Nephron progenitor cell (in vitro differentiated cells): ENCODE data around the gene CD79A.

ENCODE experiments used
- DNase-seq: peaks from one replicate; pipeline ENCODE4 v3.0.0; 2021
- H3K27ac Mint-ChIP-seq: 2 replicates; pipeline ENCODE4 v1.8.0; 2021; ENCODE audit warnings: mild to moderate bottlenecking, moderate library complexity, mixed read lengths
- H3K27me3 Mint-ChIP-seq: 2 replicates; pipeline ENCODE4 v1.8.0; 2021; ENCODE audit warnings: mild to moderate bottlenecking, low read depth, mixed read lengths; ENCODE audit not compliant: poor library complexity
- H3K36me3 Mint-ChIP-seq: 2 replicates; pipeline ENCODE4 v1.8.0; 2021; ENCODE audit warnings: low read depth, mixed read lengths
- H3K4me1 Mint-ChIP-seq: 2 replicates; pipeline ENCODE4 v1.8.0; 2021; ENCODE audit warnings: mixed read lengths
- H3K4me3 Mint-ChIP-seq: 2 replicates; pipeline ENCODE4 v1.8.0; 2021; ENCODE audit warnings: mild to moderate bottlenecking, moderate library complexity, mixed read lengths
- H3K9me3 Mint-ChIP-seq: 2 replicates; pipeline ENCODE4 v1.8.0; 2021; ENCODE audit warnings: mild to moderate bottlenecking, moderate library complexity, mixed read lengths
- TF ChIP-seq, protein P1 (sequence below): fragments of 200-600 bp; sonication (generic); IDR thresholded peaks from 2 replicates; pipeline ENCODE4 v1.5.0; 2021; ENCODE audit warnings: antibody characterized with exemption

The CD79A gene

DNA sequence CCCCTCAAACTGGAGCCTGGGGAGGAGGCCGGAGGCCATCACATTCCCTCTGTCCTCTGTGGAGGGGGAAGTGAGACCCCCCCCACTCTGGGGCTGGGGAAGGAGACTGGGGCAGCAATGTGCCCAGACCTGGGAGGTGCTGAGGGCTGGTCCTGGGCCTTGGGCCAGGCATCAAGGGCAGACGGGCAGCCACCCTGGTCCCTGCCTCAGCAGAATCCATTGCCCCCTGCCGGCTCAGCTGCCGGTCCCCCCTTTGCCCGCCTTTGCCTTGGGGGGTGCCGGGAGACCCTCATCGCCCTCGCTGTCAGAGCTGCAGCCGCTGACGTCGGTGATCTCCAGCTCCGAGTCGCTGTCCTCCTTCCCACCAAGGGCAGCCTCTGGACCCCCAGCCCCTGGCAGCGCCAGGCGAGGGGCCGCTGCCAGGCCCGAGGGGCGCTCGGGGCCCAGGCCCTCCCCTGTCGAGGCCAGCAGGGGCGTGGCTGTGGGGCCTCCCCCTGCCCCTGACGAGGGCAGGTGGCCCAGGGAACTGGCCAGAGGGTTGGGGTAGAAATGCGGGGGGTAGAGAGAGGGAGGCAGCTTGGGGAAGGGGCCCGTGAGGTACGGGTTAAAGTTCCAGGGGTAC, 31.0 kb downstream of the CD79A start:
- no peak for DNase-seq
- Mint-ChIP-seq H3K27ac (no peak overlapping the region), H3K4me1 (peaks cover 39% of the 10 kb centered on the region), H3K36me3 (peaks cover 19% of the 10 kb centered on the region), H3K9me3 (no peaks in the 10 kb centered on the region), H3K27me3 (no peaks in the 10 kb centered on the region), H3K4me3 (no peak overlapping the region)
- TF ChIP-seq, protein P1, sequence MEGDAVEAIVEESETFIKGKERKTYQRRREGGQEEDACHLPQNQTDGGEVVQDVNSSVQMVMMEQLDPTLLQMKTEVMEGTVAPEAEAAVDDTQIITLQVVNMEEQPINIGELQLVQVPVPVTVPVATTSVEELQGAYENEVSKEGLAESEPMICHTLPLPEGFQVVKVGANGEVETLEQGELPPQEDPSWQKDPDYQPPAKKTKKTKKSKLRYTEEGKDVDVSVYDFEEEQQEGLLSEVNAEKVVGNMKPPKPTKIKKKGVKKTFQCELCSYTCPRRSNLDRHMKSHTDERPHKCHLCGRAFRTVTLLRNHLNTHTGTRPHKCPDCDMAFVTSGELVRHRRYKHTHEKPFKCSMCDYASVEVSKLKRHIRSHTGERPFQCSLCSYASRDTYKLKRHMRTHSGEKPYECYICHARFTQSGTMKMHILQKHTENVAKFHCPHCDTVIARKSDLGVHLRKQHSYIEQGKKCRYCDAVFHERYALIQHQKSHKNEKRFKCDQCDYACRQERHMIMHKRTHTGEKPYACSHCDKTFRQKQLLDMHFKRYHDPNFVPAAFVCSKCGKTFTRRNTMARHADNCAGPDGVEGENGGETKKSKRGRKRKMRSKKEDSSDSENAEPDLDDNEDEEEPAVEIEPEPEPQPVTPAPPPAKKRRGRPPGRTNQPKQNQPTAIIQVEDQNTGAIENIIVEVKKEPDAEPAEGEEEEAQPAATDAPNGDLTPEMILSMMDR: no peak

DNA sequence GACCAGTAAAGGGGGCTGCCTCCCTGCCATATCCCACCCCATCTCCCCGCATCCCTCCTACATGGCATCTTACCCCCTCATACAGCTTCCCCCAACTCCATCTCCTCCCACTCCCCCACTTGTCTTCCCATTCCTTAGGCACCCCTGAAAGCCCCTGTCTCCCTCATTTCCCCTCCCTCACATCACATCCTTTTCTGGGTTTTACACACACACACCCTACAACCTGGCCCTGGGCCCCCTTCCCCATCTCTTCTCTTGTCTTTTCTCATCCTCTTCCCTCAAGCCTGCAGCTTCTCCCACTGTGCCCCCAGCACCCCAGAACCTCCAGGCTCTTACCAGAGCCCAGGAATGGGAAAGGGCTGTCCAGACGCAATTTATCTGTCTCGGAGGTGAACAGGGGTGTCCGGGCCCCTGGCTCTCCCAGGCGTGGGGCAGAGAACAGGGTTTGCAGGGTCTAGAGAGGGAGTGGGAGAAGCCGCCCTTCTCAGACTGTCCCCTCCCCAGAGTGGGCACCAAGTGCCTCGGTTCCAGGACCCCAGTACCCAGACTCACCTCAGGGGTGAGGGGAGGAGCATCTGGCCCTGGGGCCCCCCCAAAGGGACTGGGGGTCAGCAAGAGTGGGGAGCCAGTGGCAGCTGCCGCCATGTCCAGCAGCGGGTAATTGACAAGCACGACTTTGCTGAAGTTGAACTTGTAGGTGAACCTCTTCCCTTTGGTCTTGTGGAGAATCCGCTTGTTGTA, 31.8 kb downstream of the CD79A start:
- Mint-ChIP-seq H3K27me3 (no peaks in the 10 kb centered on the region), H3K27ac (no peak overlapping the region), H3K4me1 (peaks cover 32% of the 10 kb centered on the region), H3K9me3 (no peaks in the 10 kb centered on the region), H3K36me3 (peaks cover 13% of the 10 kb centered on the region), H3K4me3 (no peak overlapping the region)
- DNase-seq: no peak
- TF ChIP-seq, protein P1: no peak

DNA sequence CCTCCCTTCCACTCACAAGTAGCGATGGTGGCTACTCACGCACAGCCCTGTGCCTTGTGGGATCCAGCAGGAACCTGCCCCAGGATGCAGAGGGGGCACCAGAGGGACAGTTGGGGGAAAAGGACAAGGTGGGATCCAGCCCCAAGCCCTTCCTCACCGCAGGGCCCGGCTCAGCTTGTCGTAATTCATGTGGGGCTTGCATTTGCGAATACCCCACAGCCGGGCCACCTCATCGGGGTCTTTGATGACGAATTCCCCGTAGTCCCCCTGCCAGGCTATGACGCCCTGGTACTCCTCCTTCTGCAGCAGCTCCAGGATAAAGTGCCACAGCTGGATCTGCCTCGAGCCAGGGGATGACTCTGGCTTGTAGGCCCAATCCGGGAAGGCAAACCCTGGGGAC, 32.6 kb downstream of the CD79A start:
- TF ChIP-seq, protein P1: no peak
- no peaks in the 10 kb centered on the region for H3K27me3 Mint-ChIP-seq
- no peak for DNase-seq
- H3K27ac Mint-ChIP-seq: no peak overlapping the region
- no peaks in the 10 kb centered on the region for H3K9me3 Mint-ChIP-seq
- H3K36me3 Mint-ChIP-seq: peaks cover 7% of the 10 kb centered on the region
- H3K4me1 Mint-ChIP-seq: peaks cover 25% of the 10 kb centered on the region
- no peak overlapping the region for H3K4me3 Mint-ChIP-seq

DNA sequence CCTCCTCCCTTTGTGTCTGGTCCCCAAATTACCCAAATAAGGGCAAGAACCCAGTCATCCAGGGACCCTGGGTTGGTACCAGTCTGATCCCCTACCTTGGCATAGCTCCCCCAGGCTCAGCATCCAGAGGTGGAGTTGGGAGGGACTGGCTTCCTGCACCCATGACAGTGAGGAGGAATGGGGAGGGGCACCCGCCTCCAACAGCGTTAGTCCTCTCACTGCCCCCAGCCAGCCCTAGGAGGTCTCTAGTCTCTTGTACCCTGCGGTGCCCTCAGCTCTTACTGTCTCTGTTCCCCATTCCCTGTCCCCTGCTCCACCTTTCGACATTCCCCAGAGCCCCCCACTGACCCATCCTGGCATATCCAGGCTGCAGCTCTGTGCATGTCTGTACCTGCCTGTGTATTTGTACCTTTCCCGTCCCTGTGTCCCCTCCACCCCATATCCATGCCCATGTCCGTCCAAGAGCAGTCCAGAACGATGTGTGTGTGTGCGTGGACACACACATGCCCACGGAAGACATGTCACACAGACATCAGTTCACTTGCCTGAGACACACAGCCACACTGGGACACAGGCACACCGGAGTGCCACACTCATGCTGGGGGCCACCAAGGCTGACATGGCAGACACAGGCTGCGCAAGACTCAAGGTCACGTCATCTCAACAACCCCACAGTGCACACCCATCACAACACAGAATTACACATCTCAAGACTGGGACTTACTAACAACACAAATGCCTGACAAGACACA, 33.3 kb downstream of the CD79A start:
- H3K4me3 Mint-ChIP-seq: no peak overlapping the region
- peaks cover 5% of the 10 kb centered on the region for H3K36me3 Mint-ChIP-seq
- H3K4me1 Mint-ChIP-seq: peaks cover 24% of the 10 kb centered on the region
- no peak overlapping the region for H3K27ac Mint-ChIP-seq
- DNase-seq: no peak
- TF ChIP-seq, protein P1: no peak
- H3K27me3 Mint-ChIP-seq: no peaks in the 10 kb centered on the region
- no peaks in the 10 kb centered on the region for H3K9me3 Mint-ChIP-seq

DNA sequence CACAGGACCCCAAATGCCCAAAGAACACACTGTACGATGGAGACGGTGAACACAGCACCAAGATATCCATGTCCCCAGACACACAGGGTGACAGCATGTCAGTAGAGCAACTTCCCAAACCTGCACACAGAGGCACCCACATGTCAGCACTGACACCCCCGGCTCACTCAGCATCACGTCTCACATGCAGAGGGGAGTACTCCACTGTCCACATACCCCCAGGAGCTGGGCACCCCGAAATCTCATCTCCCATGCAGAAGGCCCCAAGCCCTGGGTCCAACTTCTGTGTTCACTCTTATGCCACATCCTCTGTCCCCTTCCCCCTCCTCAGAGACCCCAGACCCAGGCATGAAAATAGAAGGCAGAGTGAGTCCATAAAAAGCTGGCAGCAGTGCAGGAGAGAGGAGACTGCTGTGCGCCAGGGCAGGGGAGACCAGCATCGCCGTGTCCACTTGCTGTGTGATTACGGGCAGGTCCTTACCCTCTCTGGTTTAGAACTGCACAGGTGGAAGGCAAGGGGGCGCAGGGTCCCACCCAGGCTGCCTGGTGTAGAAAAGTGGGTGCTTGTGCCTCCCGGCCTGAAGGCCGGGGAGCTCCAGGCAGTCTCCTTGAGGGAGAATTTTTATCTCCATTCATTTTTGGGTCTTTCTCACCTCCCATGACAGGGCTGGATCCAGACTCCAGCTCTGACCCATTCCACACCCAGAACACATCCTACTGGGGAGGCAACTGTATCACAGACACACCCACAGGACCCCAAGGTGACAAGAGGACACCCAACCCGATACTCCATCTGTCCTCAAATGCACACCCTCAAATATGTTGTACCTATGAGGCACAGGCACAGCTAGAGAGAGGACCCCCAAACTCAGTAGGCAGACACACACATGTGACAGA, 34.2 kb downstream of the CD79A start:
- H3K4me1 Mint-ChIP-seq: peaks cover 18% of the 10 kb centered on the region
- H3K9me3 Mint-ChIP-seq: no peaks in the 10 kb centered on the region
- H3K36me3 Mint-ChIP-seq: no peaks in the 10 kb centered on the region
- peak overlapping the region; percentile 54 for H3K4me3 Mint-ChIP-seq
- TF ChIP-seq, protein P1: no peak
- H3K27ac Mint-ChIP-seq: no peak overlapping the region
- DNase-seq: no peak
- H3K27me3 Mint-ChIP-seq: no peaks in the 10 kb centered on the region
